ENCODE results near the gene FIG4.
"Not testable (repeated sequence)": the region's sequence is repeated elsewhere in the genome, so short reads cannot be mapped to it uniquely, and the experiment has no call there.

FIG4 gene

DNA sequence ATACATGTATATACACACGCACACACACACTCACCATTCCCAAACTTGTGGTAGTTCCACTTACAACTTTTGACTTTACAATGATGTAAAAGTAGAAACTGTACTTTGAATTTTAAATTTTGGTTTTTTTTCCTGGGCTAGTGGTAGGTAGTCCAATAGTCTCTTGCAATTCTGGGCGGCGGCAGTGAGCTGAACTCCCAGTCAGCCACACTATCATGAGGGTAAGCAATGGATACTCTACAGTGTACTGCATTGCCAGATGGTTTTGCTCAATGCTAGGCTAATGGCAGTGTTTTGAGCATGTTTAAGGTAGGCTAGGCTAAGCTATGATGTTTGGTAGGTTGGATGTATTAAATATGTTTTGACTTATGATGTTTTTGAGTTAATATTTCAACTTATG lies 150.8 kb downstream of the FIG4 start:
- 90 to 93% methylated on average over 2 of the region's 3 CpGs for WGBS, 2 experiments (ENCODE audit: insufficient coverage in 2 of 2)
- H3K36me3 ChIP-seq (ENCODE audit: control insufficient read depth, insufficient read depth, low read length) = no peaks in the 10 kb centered on the region
- H3K4me3 ChIP-seq (ENCODE audit: extremely low read depth, insufficient read depth, low read length, poor library complexity, severe bottlenecking) = no peak overlapping the region
- H3K9me3 ChIP-seq (ENCODE audit: control insufficient read depth, low read length) = no peaks in the 10 kb centered on the region
- no peaks in the 10 kb centered on the region for H3K4me1 ChIP-seq (ENCODE audit: control insufficient read depth, insufficient read depth, low read length, poor library complexity, severe bottlenecking)
- H3K27ac ChIP-seq (ENCODE audit: low read depth, low read length, severe bottlenecking) = no peak overlapping the region

DNA sequence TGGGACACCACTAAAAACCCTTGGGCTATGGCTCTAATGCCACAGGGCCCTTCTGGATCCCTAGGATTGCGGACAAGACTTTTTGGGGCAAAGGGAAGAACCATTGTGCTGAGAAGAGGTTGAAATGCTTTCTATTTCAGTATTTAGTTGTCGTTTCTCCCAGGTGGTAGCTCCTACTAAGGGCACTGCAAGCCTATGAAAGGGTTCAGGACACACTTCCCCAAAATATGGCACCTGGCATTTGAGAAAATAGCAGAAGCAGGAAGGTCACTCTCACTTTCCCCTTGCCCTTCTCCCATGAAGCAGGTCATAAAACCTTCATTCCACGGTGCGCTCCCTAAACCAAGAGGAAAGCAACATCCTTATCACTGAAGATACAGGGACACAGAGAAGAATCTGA lies 161.6 kb downstream of the FIG4 start:
- Histone ChIP-seq H3K27ac (ENCODE audit: low read depth, low read length, severe bottlenecking) (no peak overlapping the region), H3K36me3 (ENCODE audit: control insufficient read depth, insufficient read depth, low read length) (no peaks in the 10 kb centered on the region), H3K4me1 (ENCODE audit: control insufficient read depth, insufficient read depth, low read length, poor library complexity, severe bottlenecking) (no peaks in the 10 kb centered on the region), H3K4me3 (ENCODE audit: extremely low read depth, insufficient read depth, low read length, poor library complexity, severe bottlenecking) (no peak overlapping the region), H3K9me3 (ENCODE audit: control insufficient read depth, low read length) (no peaks in the 10 kb centered on the region)
- WGBS, 2 experiments (ENCODE audit: insufficient coverage in 2 of 2) = 91 to 100% methylated on average over 4 of the region's 4 CpGs

GRCh38 chr6:109853426-109853825 lies 162.3 kb downstream of the FIG4 start:
- Histone ChIP-seq H3K36me3 (ENCODE audit: control insufficient read depth, insufficient read depth, low read length) (no peaks in the 10 kb centered on the region), H3K27ac (ENCODE audit: low read depth, low read length, severe bottlenecking) (no peak overlapping the region), H3K4me1 (ENCODE audit: control insufficient read depth, insufficient read depth, low read length, poor library complexity, severe bottlenecking) (no peaks in the 10 kb centered on the region), H3K9me3 (ENCODE audit: control insufficient read depth, low read length) (no peaks in the 10 kb centered on the region), H3K4me3 (ENCODE audit: extremely low read depth, insufficient read depth, low read length, poor library complexity, severe bottlenecking) (no peak overlapping the region)
- 100% methylated on average over 1 of the region's 1 CpG for WGBS, 2 experiments (ENCODE audit: insufficient coverage in 2 of 2)

DNA sequence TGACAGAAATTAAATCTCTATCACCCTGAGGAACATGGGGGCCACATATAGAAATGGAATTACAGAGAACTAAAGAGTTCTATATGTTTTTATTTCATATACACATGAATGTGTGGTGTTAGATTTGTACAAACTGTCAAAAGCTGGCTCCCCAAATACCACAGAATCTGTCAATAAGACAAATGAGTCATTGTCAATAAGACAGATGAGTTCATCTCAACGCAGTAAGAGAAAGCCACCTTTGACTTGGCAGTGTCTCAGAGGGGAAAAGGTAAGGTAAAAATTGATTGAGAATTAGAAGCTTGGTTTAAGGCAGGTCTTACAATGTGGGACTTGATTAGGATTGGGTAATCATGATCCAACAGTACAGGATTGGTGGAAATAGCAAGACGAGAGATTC lies 162.9 kb downstream of the FIG4 start:
- H3K4me3 ChIP-seq (ENCODE audit: extremely low read depth, insufficient read depth, low read length, poor library complexity, severe bottlenecking) = no peak overlapping the region
- 80 to 96% methylated on average over 2 of the region's 2 CpGs for WGBS, 2 experiments (ENCODE audit: insufficient coverage in 2 of 2)
- H3K9me3 ChIP-seq (ENCODE audit: control insufficient read depth, low read length) = no peaks in the 10 kb centered on the region
- no peaks in the 10 kb centered on the region for H3K36me3 ChIP-seq (ENCODE audit: control insufficient read depth, insufficient read depth, low read length)
- H3K27ac ChIP-seq (ENCODE audit: low read depth, low read length, severe bottlenecking) = no peak overlapping the region
- no peaks in the 10 kb centered on the region for H3K4me1 ChIP-seq (ENCODE audit: control insufficient read depth, insufficient read depth, low read length, poor library complexity, severe bottlenecking)

GRCh38 chr6:109854541-109855308 lies 163.6 kb downstream of the FIG4 start:
- Histone ChIP-seq H3K4me3 (ENCODE audit: extremely low read depth, insufficient read depth, low read length, poor library complexity, severe bottlenecking) (no peak overlapping the region), H3K27ac (ENCODE audit: low read depth, low read length, severe bottlenecking) (no peak overlapping the region), H3K36me3 (ENCODE audit: control insufficient read depth, insufficient read depth, low read length) (no peaks in the 10 kb centered on the region), H3K9me3 (ENCODE audit: control insufficient read depth, low read length) (no peaks in the 10 kb centered on the region), H3K4me1 (ENCODE audit: control insufficient read depth, insufficient read depth, low read length, poor library complexity, severe bottlenecking) (no peaks in the 10 kb centered on the region)
- WGBS, 2 experiments (ENCODE audit: insufficient coverage in 2 of 2) = 74 to 82% methylated on average over 8 of the region's 8 CpGs

DNA sequence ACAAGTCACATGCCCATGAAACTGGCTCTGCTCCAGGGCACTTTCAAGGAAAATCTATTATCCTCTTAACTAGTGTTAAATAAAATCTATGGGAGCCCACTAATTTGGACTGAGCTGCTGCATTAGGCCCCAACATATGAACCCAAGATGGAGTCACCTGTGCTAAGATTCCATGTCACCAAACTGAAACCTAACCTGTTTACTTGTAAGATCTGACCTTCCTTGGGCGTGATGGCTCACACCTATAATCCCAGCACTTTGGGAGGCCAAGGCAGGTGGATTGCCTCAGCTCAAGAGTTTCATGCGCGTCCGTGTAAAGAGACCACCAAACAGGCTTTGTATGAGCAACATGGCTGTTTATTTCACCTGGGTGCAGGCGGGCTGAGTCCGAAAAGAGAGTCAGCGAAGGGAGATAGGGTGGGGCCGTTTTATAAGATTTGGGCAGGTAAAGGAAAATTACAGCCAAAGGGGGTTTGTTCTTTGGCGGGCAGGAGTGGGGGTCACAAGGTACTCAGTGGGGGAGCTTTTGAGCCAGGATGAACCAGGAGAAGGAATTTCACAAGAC lies 164.5 kb downstream of the FIG4 start:
- not testable (repeated sequence) for H3K9me3 ChIP-seq (ENCODE audit: control insufficient read depth, low read length); H3K4me3 ChIP-seq (ENCODE audit: extremely low read depth, insufficient read depth, low read length, poor library complexity, severe bottlenecking); H3K27ac ChIP-seq (ENCODE audit: low read depth, low read length, severe bottlenecking); H3K4me1 ChIP-seq (ENCODE audit: control insufficient read depth, insufficient read depth, low read length, poor library complexity, severe bottlenecking); H3K36me3 ChIP-seq (ENCODE audit: control insufficient read depth, insufficient read depth, low read length)
- WGBS, 2 experiments (ENCODE audit: insufficient coverage in 2 of 2) = 84% methylated on average over 9 of the region's 9 CpGs; no CpG with 5 or more reads in 1 of the 2 experiments

DNA sequence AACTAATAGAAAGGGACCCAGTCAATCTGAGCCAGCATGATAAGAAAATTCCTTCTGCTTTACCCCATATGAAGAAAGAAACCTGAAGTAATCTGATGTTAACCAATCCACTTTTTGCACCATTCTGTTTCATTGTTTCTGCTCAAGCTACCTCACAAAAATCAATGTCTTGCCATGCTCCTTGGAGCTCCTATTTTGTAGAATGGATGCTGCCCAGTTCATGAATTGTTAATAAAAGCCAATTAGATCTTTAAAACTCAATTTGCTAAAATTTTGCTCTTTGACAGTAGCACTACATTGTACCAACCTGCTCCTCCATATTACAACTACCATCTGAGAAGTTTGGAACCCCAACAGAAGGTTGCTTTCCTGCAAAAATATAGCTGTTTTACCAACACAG lies 170.8 kb downstream of the FIG4 start:
- H3K27ac ChIP-seq (ENCODE audit: low read depth, low read length, severe bottlenecking) = no peak overlapping the region
- H3K9me3 ChIP-seq (ENCODE audit: control insufficient read depth, low read length) = no peaks in the 10 kb centered on the region
- no peaks in the 10 kb centered on the region for H3K4me1 ChIP-seq (ENCODE audit: control insufficient read depth, insufficient read depth, low read length, poor library complexity, severe bottlenecking)
- no peaks in the 10 kb centered on the region for H3K36me3 ChIP-seq (ENCODE audit: control insufficient read depth, insufficient read depth, low read length)
- no peak overlapping the region for H3K4me3 ChIP-seq (ENCODE audit: extremely low read depth, insufficient read depth, low read length, poor library complexity, severe bottlenecking)

DNA sequence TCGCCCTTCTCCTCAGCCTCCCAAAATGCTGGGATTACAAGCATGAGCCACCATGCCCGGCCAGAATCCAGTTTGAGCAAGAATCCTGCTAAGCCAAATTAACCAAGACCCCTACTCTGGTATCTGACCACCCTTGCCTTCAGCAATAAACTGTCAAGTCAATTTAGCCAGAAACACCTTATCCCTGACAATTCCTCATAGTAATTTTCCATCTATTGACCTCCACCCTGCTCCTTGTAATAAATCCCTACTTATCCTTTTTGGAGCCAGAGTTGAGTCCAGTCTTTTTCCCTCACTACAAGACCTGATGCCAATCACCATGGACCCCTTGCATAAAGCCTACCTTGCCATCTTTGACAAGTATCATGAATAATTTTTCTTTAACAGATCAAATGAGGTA lies 173.0 kb downstream of the FIG4 start:
- Histone ChIP-seq H3K27ac (ENCODE audit: low read depth, low read length, severe bottlenecking) (no peak overlapping the region), H3K36me3 (ENCODE audit: control insufficient read depth, insufficient read depth, low read length) (no peaks in the 10 kb centered on the region), H3K4me1 (ENCODE audit: control insufficient read depth, insufficient read depth, low read length, poor library complexity, severe bottlenecking) (no peaks in the 10 kb centered on the region), H3K4me3 (ENCODE audit: extremely low read depth, insufficient read depth, low read length, poor library complexity, severe bottlenecking) (no peak overlapping the region), H3K9me3 (ENCODE audit: control insufficient read depth, low read length) (no peaks in the 10 kb centered on the region)
- WGBS, 2 experiments (ENCODE audit: insufficient coverage in 2 of 2) = 93 to 100% methylated on average over 2 of the region's 2 CpGs

- 40 to 78% methylated on average over 1 to 4 of the region's 4 CpGs for WGBS, 2 experiments (ENCODE audit: insufficient coverage in 2 of 2)
- no peak overlapping the region for H3K4me3 ChIP-seq (ENCODE audit: extremely low read depth, insufficient read depth, low read length, poor library complexity, severe bottlenecking)
- H3K9me3 ChIP-seq (ENCODE audit: control insufficient read depth, low read length) = no peaks in the 10 kb centered on the region
- H3K27ac ChIP-seq (ENCODE audit: low read depth, low read length, severe bottlenecking) = no peak overlapping the region
- no peaks in the 10 kb centered on the region for H3K4me1 ChIP-seq (ENCODE audit: control insufficient read depth, insufficient read depth, low read length, poor library complexity, severe bottlenecking)
- H3K36me3 ChIP-seq (ENCODE audit: control insufficient read depth, insufficient read depth, low read length) = no peaks in the 10 kb centered on the region
Observed at GRCh38 chr6:109865968-109866367, 174.9 kb downstream of the FIG4 start.

GRCh38 chr6:109867009-109867969 lies 176.2 kb downstream of the FIG4 start:
- WGBS, 2 experiments (ENCODE audit: insufficient coverage in 2 of 2) = 67 to 71% methylated on average over 3 to 5 of the region's 7 CpGs
- no peak overlapping the region for H3K27ac ChIP-seq (ENCODE audit: low read depth, low read length, severe bottlenecking)
- no peak overlapping the region for H3K4me3 ChIP-seq (ENCODE audit: extremely low read depth, insufficient read depth, low read length, poor library complexity, severe bottlenecking)
- no peaks in the 10 kb centered on the region for H3K4me1 ChIP-seq (ENCODE audit: control insufficient read depth, insufficient read depth, low read length, poor library complexity, severe bottlenecking)
- H3K9me3 ChIP-seq (ENCODE audit: control insufficient read depth, low read length) = no peaks in the 10 kb centered on the region
- no peaks in the 10 kb centered on the region for H3K36me3 ChIP-seq (ENCODE audit: control insufficient read depth, insufficient read depth, low read length)

All from mesodermal cell (in vitro differentiated cells).